DND-41 (cell line): ENCODE data around the gene CLIC6.
A peak's percentile ranks its signal among the peaks of the same experiment; 100 is the strongest.

ENCODE experiments used
- ATAC-seq: fragments of 200-7000 bp; cut with Tn5 transposase; 3 replicates; pipeline ENCODE4 v1.9.1; 2021; ENCODE audit warnings: low read depth; ENCODE audit not compliant: insufficient read depth
- DNase-seq: peaks from one replicate; pipeline ENCODE4 v3.0.0-alpha.2; 2020
- H2AFZ ChIP-seq: 2 replicates; pipeline ENCODE4 v1.6.0; 2012; ENCODE audit warnings: low read depth, low read length
- H3K27ac ChIP-seq: 2 replicates; pipeline ENCODE4 v1.5.1; 2012; ENCODE audit warnings: low read length, inconsistent platforms
- H3K27me3 ChIP-seq: fragments of 200-600 bp; sonication (generic); 2 replicates; pipeline ENCODE4 v1.6.0; 2012; ENCODE audit warnings: low read length, mild to moderate bottlenecking, inconsistent platforms; ENCODE audit not compliant: insufficient read depth, poor library complexity
- H3K36me3 ChIP-seq: 2 replicates; pipeline ENCODE4 v1.5.1; 2012; ENCODE audit warnings: low read length, inconsistent platforms; ENCODE audit not compliant: insufficient read depth
- H3K4me1 ChIP-seq: 2 replicates; pipeline ENCODE4 v1.5.1; 2012; ENCODE audit warnings: mild to moderate bottlenecking, low read length; ENCODE audit not compliant: insufficient read depth
- H3K4me2 ChIP-seq: 2 replicates; pipeline ENCODE4 v1.6.0; 2012; ENCODE audit warnings: mild to moderate bottlenecking, moderate library complexity, low read length, inconsistent platforms; ENCODE audit not compliant: insufficient read depth
- H3K4me3 ChIP-seq, 2 experiments: fragments of 200-600 bp in 1 of 2; shearing (Covaris generic) in 1 of 2; 2 replicates each; pipeline ENCODE4 v1.5.1; 2012 to 2016; ENCODE audit warnings: inconsistent platforms in 2 of 2, low read length in 2 of 2, mild to moderate bottlenecking in 2 of 2, low read depth in 1 of 2, moderate library complexity in 1 of 2
- H3K79me2 ChIP-seq: 2 replicates; pipeline ENCODE4 v1.6.0; 2012; ENCODE audit warnings: low read length, inconsistent platforms; ENCODE audit not compliant: insufficient read depth
- H3K9ac ChIP-seq: 2 replicates; pipeline ENCODE4 v1.6.0; 2012; ENCODE audit warnings: low read depth, mild to moderate bottlenecking, inconsistent platforms, low read length, moderate library complexity
- H3K9me3 ChIP-seq: 2 replicates; pipeline ENCODE4 v1.5.1; 2012; ENCODE audit warnings: low read length, moderate library complexity, mild to moderate bottlenecking, inconsistent platforms; ENCODE audit not compliant: insufficient read depth, severe bottlenecking
- H4K20me1 ChIP-seq: 2 replicates; pipeline ENCODE4 v1.6.0; 2012; ENCODE audit warnings: low read length; ENCODE audit not compliant: insufficient read depth
- CTCF ChIP-seq: IDR thresholded peaks from 2 replicates; pipeline ENCODE4 v1.5.1; 2012; ENCODE audit warnings: borderline replicate concordance, low read length, moderate library complexity, mild to moderate bottlenecking; ENCODE audit not compliant: poor library complexity, severe bottlenecking; ENCODE audit errors: extremely low read depth
- EZH2 ChIP-seq: IDR thresholded peaks from 3 replicates; pipeline ENCODE4 v1.6.1; 2012; ENCODE audit warnings: borderline replicate concordance, low read depth, mild to moderate bottlenecking, moderate library complexity, low read length, inconsistent platforms; ENCODE audit not compliant: severe bottlenecking

The CLIC6 gene

GRCh38 chr21:34724857-34725195 lies 56.0 kb downstream of the CLIC6 start:
- no peak overlapping the region for H3K27ac ChIP-seq
- H3K4me3 ChIP-seq: no peak overlapping the region
- H3K36me3 ChIP-seq: no peaks in the 10 kb centered on the region
- TF ChIP-seq CTCF (no peak), EZH2 (no peak)
- no peak overlapping the region for H3K4me2 ChIP-seq
- no peaks in the 10 kb centered on the region for H4K20me1 ChIP-seq
- H3K4me1 ChIP-seq: peaks cover 8% of the 10 kb centered on the region
- H3K9ac ChIP-seq: no peak overlapping the region
- H3K9me3 ChIP-seq: no peaks in the 10 kb centered on the region
- H3K27me3 ChIP-seq: no peaks in the 10 kb centered on the region
- ATAC-seq (no peak), DNase-seq (no peak)
- H3K79me2 ChIP-seq: no peaks in the 10 kb centered on the region
- no peak overlapping the region for H2AFZ ChIP-seq

- Histone ChIP-seq H3K27ac (no peak overlapping the region), H3K9me3 (no peaks in the 10 kb centered on the region), H3K36me3 (no peaks in the 10 kb centered on the region), H3K79me2 (no peaks in the 10 kb centered on the region), H2AFZ (no peak overlapping the region), H3K4me1 (peaks cover 8% of the 10 kb centered on the region), H3K4me2 (no peak overlapping the region), H3K4me3 (no peak overlapping the region), H3K27me3 (no peaks in the 10 kb centered on the region), H3K9ac (no peak overlapping the region), H4K20me1 (no peaks in the 10 kb centered on the region)
- ATAC-seq (peak; percentile 75), DNase-seq (peak; percentile 19)
- TF ChIP-seq CTCF: no peak
- no peak for TF ChIP-seq EZH2
Measured at GRCh38 chr21:34726627-34727337, 58.0 kb downstream of the CLIC6 start.

- H3K9me3 ChIP-seq: no peaks in the 10 kb centered on the region
- no peak for DNase-seq
- no peaks in the 10 kb centered on the region for H3K27me3 ChIP-seq
- H4K20me1 ChIP-seq: no peaks in the 10 kb centered on the region
- H3K9ac ChIP-seq: no peak overlapping the region
- H3K4me2 ChIP-seq: no peak overlapping the region
- H3K79me2 ChIP-seq: no peaks in the 10 kb centered on the region
- H3K36me3 ChIP-seq: no peaks in the 10 kb centered on the region
- peaks cover 8% of the 10 kb centered on the region for H3K4me1 ChIP-seq
- no peak overlapping the region for H3K27ac ChIP-seq
- no peak overlapping the region for H3K4me3 ChIP-seq
- no peak overlapping the region for H2AFZ ChIP-seq
- TF ChIP-seq EZH2: no peak
- no peak for TF ChIP-seq CTCF
- ATAC-seq: no peak
Measured at GRCh38 chr21:34728479-34728878, 59.7 kb downstream of the CLIC6 start.

- no peak for TF ChIP-seq CTCF
- TF ChIP-seq EZH2: no peak
- Histone ChIP-seq H3K4me2 (no peak overlapping the region), H2AFZ (no peak overlapping the region), H3K4me1 (0 out of 2 replicates have a peak, but pooled peaks cover 3% of the 10 kb centered on the region), H3K27me3 (no peaks in the 10 kb centered on the region), H3K4me3 (no peak overlapping the region), H3K79me2 (no peaks in the 10 kb centered on the region), H3K9ac (no peak overlapping the region), H3K36me3 (no peaks in the 10 kb centered on the region), H3K9me3 (no peaks in the 10 kb centered on the region), H4K20me1 (no peaks in the 10 kb centered on the region), H3K27ac (no peak overlapping the region)
- no peak for ATAC-seq
- DNase-seq: no peak
Measured at GRCh38 chr21:34730194-34730593, 61.4 kb downstream of the CLIC6 start.
